SK-N-SH (cell line): ENCODE measurements around the gene ZNF69. TPM values are rescaled to one million over a fixed set of nuclear protein-coding genes. Genes with fewer than 3 reads are reported as not detected.

Source experiments
- CTCF ChIA-PET: fragments of 300-600, 350-600 bp; formaldehyde crosslinking; extraction: SDS; loops from one replicate; lab custom pipeline; 2021; lab: Yijun Ruan, JAX
- POLR2A ChIA-PET: fragments of 350-600 bp; sonication (Branson Sonifier 250); formaldehyde crosslinking; extraction: SDS; loops from one replicate; lab custom pipeline; 2020; ENCODE audit warnings: antibody characterized with exemption, inconsistent platforms; lab: Yijun Ruan, JAX
- DNase-seq: peaks from one replicate; pipeline ENCODE4 v3.0.0; 2012
- H2AFZ ChIP-seq: fragments of 200-600 bp; sonication (generic); 2 replicates; pipeline ENCODE4 v1.8.1; 2016; ENCODE audit warnings: antibody characterized with exemption, mild to moderate bottlenecking, low read depth
- H3F3A ChIP-seq: fragments of 200-600 bp; sonication (generic); replicated peaks from 2 replicates; pipeline ENCODE3; 2016; ENCODE audit warnings: antibody characterized with exemption, mild to moderate bottlenecking; ENCODE audit not compliant: insufficient read depth
- H3K27ac ChIP-seq, 2 experiments: fragments of 200-500 bp in 1 of 2; fragments of 200-600 bp in 1 of 2; sonication (Bioruptor generic) in 1 of 2; sonication (generic), shearing (Covaris generic) in 1 of 2; 2 replicates each; pipeline versions ENCODE4 v1.5.1 to v1.6.1; 2014 to 2016; ENCODE audit warnings: low read depth in 2 of 2, inconsistent platforms in 1 of 2, low read length in 1 of 2, mild to moderate bottlenecking in 1 of 2, mixed read lengths in 1 of 2
- H3K27me3 ChIP-seq: fragments of 200-600 bp; sonication (generic), shearing (Covaris generic); 2 replicates; pipeline ENCODE4 v1.6.1; 2016; ENCODE audit warnings: mixed run types; ENCODE audit not compliant: insufficient read depth
- H3K36me3 ChIP-seq, 2 experiments: fragments of 200-500 bp in 1 of 2; fragments of 200-600 bp in 1 of 2; sonication (Bioruptor generic) in 1 of 2; sonication (generic) in 1 of 2; replicated peaks in 1 of 2; 2 replicates each; pipeline versions ENCODE3 to v1.5.1; 2014 to 2016; ENCODE audit warnings: low read length in 1 of 2, mild to moderate bottlenecking in 1 of 2; ENCODE audit not compliant: insufficient read depth in 2 of 2, control insufficient read depth in 1 of 2
- H3K4me1 ChIP-seq, 2 experiments: fragments of 200-500 bp in 1 of 2; fragments of 200-600 bp in 1 of 2; sonication (Bioruptor generic) in 1 of 2; sonication (generic), shearing (Covaris generic) in 1 of 2; 2 replicates each; pipeline versions ENCODE4 v1.5.1 to v1.6.1; 2014 to 2016; ENCODE audit warnings: low read depth in 1 of 2, low read length in 1 of 2, mixed run types in 1 of 2; ENCODE audit not compliant: insufficient read depth in 2 of 2, control insufficient read depth in 1 of 2
- H3K4me2 ChIP-seq: fragments of 200-600 bp; sonication (generic), shearing (Covaris generic); 2 replicates; pipeline ENCODE4 v1.6.1; 2017; ENCODE audit warnings: mixed run types
- H3K4me3 ChIP-seq, 2 experiments: fragments of 200-500 bp in 1 of 2; fragments of 200-600 bp in 1 of 2; sonication (Bioruptor generic) in 1 of 2; sonication (generic), shearing (Covaris generic) in 1 of 2; 2 replicates each; pipeline versions ENCODE4 v1.5.1 to v1.8.1; 2014 to 2016; ENCODE audit warnings: low read depth in 2 of 2, inconsistent platforms in 1 of 2, low read length in 1 of 2, mild to moderate bottlenecking in 1 of 2, mixed read lengths in 1 of 2, moderate library complexity in 1 of 2
- H3K79me2 ChIP-seq: fragments of 200-600 bp; sonication (generic); 2 replicates; pipeline ENCODE4 v1.8.1; 2017; ENCODE audit warnings: mild to moderate bottlenecking; ENCODE audit not compliant: insufficient read depth
- H3K9ac ChIP-seq: fragments of 200-600 bp; sonication (generic); 2 replicates; pipeline ENCODE4 v1.6.1; 2017; ENCODE audit warnings: mixed run types
- H3K9me2 ChIP-seq: fragments of 200-600 bp; sonication (generic); 2 replicates; pipeline ENCODE4 v1.6.1; 2017; ENCODE audit warnings: mixed run types
- H3K9me3 ChIP-seq: fragments of 200-600 bp; sonication (generic); 2 replicates; pipeline ENCODE4 v1.6.1; 2017; ENCODE audit warnings: mixed run types, mild to moderate bottlenecking, moderate library complexity
- H4K20me1 ChIP-seq: fragments of 200-600 bp; sonication (generic); 2 replicates; pipeline ENCODE4 v1.6.1; 2017; ENCODE audit warnings: mild to moderate bottlenecking, mixed run types; ENCODE audit not compliant: insufficient read depth
- CHD2 ChIP-seq: fragments of 150-350 bp; IDR thresholded peaks from 2 replicates; pipeline ENCODE4 v1.6.1; 2018; ENCODE audit warnings: low read length; ENCODE audit not compliant: partially characterized antibody
- ELF1 ChIP-seq: IDR thresholded peaks from 2 replicates; pipeline ENCODE4 v1.4.0; 2012
- FOSL2 ChIP-seq: IDR thresholded peaks from 2 replicates; pipeline ENCODE4 v1.4.0; 2012; ENCODE audit warnings: low read depth, mild to moderate bottlenecking, moderate library complexity, borderline replicate concordance
- GABPA ChIP-seq: IDR thresholded peaks from 2 replicates; pipeline ENCODE4 v1.4.0; 2012; ENCODE audit warnings: low read depth, mild to moderate bottlenecking
- MEF2A ChIP-seq: IDR thresholded peaks from 2 replicates; pipeline ENCODE4 v1.4.0; 2012; ENCODE audit warnings: low read depth, borderline replicate concordance
- MXI1 ChIP-seq: IDR thresholded peaks from 2 replicates; pipeline ENCODE4 v1.6.1; 2012; ENCODE audit warnings: mild to moderate bottlenecking, low read depth, low read length, improper control_type of control experiment
- NFIC ChIP-seq: IDR thresholded peaks from 2 replicates; pipeline ENCODE4 v1.4.0; 2012; ENCODE audit warnings: borderline replicate concordance
- POLR2AphosphoS5 ChIP-seq: IDR thresholded peaks from 2 replicates; pipeline ENCODE4 v1.6.1; 2012; ENCODE audit warnings: low read depth, low read length
- RAD21 ChIP-seq: IDR thresholded peaks from 2 replicates; pipeline ENCODE4 v1.6.1; 2012; ENCODE audit warnings: mild to moderate bottlenecking, low read length
- RCOR1 ChIP-seq: fragments of 150-350 bp; IDR thresholded peaks from 2 replicates; pipeline ENCODE4 v1.6.1; 2017; ENCODE audit warnings: antibody characterized with exemption, low read length
- RFX5 ChIP-seq: IDR thresholded peaks from 2 replicates; pipeline ENCODE4 v1.6.1; 2012; ENCODE audit warnings: mild to moderate bottlenecking, improper control_type of control experiment, low read length
- RXRA ChIP-seq: IDR thresholded peaks from 2 replicates; pipeline ENCODE4 v1.4.0; 2012; ENCODE audit warnings: low read depth, mild to moderate bottlenecking, borderline replicate concordance
- TAF1 ChIP-seq: IDR thresholded peaks from 2 replicates; pipeline ENCODE4 v1.6.1; 2012; ENCODE audit warnings: low read depth, mild to moderate bottlenecking, low read length, moderate library complexity, borderline replicate concordance
- TCF12 ChIP-seq: IDR thresholded peaks from 2 replicates; pipeline ENCODE4 v1.4.0; 2012
- YY1 ChIP-seq: IDR thresholded peaks from 2 replicates; pipeline ENCODE4 v1.4.0; 2012; ENCODE audit warnings: low read depth, mild to moderate bottlenecking
- WGBS: methylation state at CpG from one replicate; pipeline ENCODE4 v1.1.6; 2017; ENCODE audit warnings: low lambda C conversion rate; 5-methylcytosine and 5-hydroxymethylcytosine counted together
- polyA plus RNA-seq, 3 experiments: library from polyadenylated mRNA; depleted of rRNA; stranded (reverse); fragments of >200 nt; gene quantifications; 2 replicates each; pipeline ENCODE4 v1.2.3, GENCODE V29; 2012
- TF ChIP-seq, protein P1 (sequence below): fragments of 200-600 bp; sonication (generic); IDR thresholded peaks from 2 replicates; pipeline ENCODE4 v1.6.1; 2017; ENCODE audit warnings: antibody characterized with exemption, mild to moderate bottlenecking, moderate library complexity
- TF ChIP-seq, protein P2 (sequence below): IDR thresholded peaks from 2 replicates; pipeline ENCODE4 v1.6.1; 2012; ENCODE audit warnings: mild to moderate bottlenecking, low read depth, low read length, moderate library complexity
- TF ChIP-seq, protein P3 (sequence below): fragments of 150-350 bp; IDR thresholded peaks from 2 replicates; pipeline ENCODE4 v1.6.1; 2017; ENCODE audit warnings: antibody characterized with exemption, low read length, low read depth, borderline replicate concordance
- TF ChIP-seq, protein P4 (sequence below): IDR thresholded peaks from 2 replicates; pipeline ENCODE4 v1.4.0; 2012; ENCODE audit warnings: low read depth
- TF ChIP-seq, protein P5 (sequence below): IDR thresholded peaks from 2 replicates; pipeline ENCODE4 v1.4.0; 2012; ENCODE audit warnings: low read depth, borderline replicate concordance
- TF ChIP-seq, protein P6 (sequence below): IDR thresholded peaks from 2 replicates; pipeline ENCODE4; 2012

Gene ZNF69
- polyA plus RNA-seq, 1 of the 3 experiments (the other 2 are of a cell fraction): 0.58 TPM

DNA sequence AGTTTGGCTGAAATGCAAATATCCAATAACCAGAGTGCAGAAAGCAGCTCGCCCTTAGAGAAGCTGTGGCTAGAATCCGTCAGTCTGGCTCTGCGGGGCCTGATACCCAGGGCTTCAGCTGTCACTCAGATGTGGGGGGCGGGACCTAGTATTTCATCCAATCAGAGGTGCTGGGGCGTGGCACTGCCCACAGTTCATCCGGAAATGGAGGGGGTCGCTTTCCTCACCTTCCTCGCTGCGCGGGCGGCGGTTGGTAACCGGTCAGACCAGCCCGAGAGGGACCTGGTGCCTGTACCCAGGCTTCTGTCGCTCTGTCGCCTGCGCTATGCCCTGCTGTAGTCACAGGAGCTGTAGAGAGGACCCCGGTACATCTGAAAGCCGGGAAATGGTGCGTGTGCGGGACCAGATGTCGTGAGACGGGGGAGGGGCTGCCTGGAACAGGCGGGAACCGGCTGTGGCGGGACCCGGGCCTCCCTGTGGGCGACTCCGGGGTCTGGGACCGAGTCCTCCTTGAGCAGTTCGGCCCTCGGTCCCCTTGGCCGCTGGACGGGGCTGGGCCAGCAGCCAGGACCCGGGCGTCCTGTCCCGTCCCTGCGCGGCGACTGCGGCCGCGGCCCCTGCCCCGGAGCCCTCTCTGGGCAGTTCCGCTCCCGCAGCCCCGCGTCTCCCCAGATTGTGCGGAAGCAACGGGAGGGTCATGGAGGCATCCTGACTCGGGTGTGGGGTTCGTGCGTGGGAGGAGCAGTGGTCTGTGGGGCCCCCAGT is 37.5 kb downstream of the ZNF69 start, which contains the start of gene ZNF700:
TSS of gene ZNF700 (plus strand) at position 222 of the 765 bp plus-strand sequence. CDS start at position 326, 104 bp downstream.
- Histone ChIP-seq H3F3A (peaks cover 10% of the 10 kb centered on the region), H4K20me1 (no peaks in the 10 kb centered on the region), H3K27ac (peak within 1 kb of the TSS; percentile 47 to 85; a peak in 3 of 4 replicates), H3K4me1 (peaks cover 0 to 2% of the 10 kb centered on the region in 2 experiments; a peak in 1 of 4 replicates), H3K9me3 (0 out of 2 replicates have a peak, but pooled peaks cover 4% of the 10 kb centered on the region), H3K9me2 (no peaks in the 10 kb centered on the region), H3K4me2 (peak within 1 kb of the TSS; percentile 83), H3K36me3 (peaks cover 0 to 9% of the 10 kb centered on the region in 2 experiments), H3K9ac (peak within 1 kb of the TSS; percentile 83), H3K79me2 (peaks cover 43% of the 10 kb centered on the region), H2AFZ (peak within 1 kb of the TSS; percentile 100), H3K4me3 (peak within 1 kb of the TSS; percentile 72 to 95), H3K27me3 (no peaks in the 10 kb centered on the region)
- ChIA-PET POLR2A (no interaction called here), CTCF (interaction anchor here (1.1 to 6.5 kb wide), 11 partner anchors 39 to 741 kb away, joined by 3 to 84 read pairs (median 11); partner anchors contain the start of genes MAN2B1, WDR83, ZNF20 and ZNF440)
- peak; percentile 94 for DNase-seq
- whole genome bisulfite sequencing: 0% methylated on average over 12 of the region's 53 CpGs
- TF ChIP-seq TAF1 (no peak; the same call in 1 of the 2 replicates), NFIC (no peak), RAD21 (no peak), YY1 (0 out of 2 replicates have a peak, but pooled peaks have one; percentile 51), POLR2AphosphoS5 (0 out of 2 replicates have a peak, but pooled peaks have one; percentile 51), ELF1 (peak; percentile 77), MEF2A (no peak), RXRA (no peak), GABPA (peak; percentile 71), TCF12 (no peak), RFX5 (no peak), FOSL2 (no peak), CHD2 (peak; percentile 67), MXI1 (peak; percentile 68), RCOR1 (no peak)
- TF ChIP-seq, protein P1, sequence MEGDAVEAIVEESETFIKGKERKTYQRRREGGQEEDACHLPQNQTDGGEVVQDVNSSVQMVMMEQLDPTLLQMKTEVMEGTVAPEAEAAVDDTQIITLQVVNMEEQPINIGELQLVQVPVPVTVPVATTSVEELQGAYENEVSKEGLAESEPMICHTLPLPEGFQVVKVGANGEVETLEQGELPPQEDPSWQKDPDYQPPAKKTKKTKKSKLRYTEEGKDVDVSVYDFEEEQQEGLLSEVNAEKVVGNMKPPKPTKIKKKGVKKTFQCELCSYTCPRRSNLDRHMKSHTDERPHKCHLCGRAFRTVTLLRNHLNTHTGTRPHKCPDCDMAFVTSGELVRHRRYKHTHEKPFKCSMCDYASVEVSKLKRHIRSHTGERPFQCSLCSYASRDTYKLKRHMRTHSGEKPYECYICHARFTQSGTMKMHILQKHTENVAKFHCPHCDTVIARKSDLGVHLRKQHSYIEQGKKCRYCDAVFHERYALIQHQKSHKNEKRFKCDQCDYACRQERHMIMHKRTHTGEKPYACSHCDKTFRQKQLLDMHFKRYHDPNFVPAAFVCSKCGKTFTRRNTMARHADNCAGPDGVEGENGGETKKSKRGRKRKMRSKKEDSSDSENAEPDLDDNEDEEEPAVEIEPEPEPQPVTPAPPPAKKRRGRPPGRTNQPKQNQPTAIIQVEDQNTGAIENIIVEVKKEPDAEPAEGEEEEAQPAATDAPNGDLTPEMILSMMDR: no peak
- TF ChIP-seq, protein P2, sequence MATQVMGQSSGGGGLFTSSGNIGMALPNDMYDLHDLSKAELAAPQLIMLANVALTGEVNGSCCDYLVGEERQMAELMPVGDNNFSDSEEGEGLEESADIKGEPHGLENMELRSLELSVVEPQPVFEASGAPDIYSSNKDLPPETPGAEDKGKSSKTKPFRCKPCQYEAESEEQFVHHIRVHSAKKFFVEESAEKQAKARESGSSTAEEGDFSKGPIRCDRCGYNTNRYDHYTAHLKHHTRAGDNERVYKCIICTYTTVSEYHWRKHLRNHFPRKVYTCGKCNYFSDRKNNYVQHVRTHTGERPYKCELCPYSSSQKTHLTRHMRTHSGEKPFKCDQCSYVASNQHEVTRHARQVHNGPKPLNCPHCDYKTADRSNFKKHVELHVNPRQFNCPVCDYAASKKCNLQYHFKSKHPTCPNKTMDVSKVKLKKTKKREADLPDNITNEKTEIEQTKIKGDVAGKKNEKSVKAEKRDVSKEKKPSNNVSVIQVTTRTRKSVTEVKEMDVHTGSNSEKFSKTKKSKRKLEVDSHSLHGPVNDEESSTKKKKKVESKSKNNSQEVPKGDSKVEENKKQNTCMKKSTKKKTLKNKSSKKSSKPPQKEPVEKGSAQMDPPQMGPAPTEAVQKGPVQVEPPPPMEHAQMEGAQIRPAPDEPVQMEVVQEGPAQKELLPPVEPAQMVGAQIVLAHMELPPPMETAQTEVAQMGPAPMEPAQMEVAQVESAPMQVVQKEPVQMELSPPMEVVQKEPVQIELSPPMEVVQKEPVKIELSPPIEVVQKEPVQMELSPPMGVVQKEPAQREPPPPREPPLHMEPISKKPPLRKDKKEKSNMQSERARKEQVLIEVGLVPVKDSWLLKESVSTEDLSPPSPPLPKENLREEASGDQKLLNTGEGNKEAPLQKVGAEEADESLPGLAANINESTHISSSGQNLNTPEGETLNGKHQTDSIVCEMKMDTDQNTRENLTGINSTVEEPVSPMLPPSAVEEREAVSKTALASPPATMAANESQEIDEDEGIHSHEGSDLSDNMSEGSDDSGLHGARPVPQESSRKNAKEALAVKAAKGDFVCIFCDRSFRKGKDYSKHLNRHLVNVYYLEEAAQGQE: no peak
- TF ChIP-seq, protein P3, sequence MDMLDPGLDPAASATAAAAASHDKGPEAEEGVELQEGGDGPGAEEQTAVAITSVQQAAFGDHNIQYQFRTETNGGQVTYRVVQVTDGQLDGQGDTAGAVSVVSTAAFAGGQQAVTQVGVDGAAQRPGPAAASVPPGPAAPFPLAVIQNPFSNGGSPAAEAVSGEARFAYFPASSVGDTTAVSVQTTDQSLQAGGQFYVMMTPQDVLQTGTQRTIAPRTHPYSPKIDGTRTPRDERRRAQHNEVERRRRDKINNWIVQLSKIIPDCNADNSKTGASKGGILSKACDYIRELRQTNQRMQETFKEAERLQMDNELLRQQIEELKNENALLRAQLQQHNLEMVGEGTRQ: no peak
- TF ChIP-seq, protein P4, sequence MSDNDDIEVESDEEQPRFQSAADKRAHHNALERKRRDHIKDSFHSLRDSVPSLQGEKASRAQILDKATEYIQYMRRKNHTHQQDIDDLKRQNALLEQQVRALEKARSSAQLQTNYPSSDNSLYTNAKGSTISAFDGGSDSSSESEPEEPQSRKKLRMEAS: peak; percentile 63
- TF ChIP-seq, protein P5, sequence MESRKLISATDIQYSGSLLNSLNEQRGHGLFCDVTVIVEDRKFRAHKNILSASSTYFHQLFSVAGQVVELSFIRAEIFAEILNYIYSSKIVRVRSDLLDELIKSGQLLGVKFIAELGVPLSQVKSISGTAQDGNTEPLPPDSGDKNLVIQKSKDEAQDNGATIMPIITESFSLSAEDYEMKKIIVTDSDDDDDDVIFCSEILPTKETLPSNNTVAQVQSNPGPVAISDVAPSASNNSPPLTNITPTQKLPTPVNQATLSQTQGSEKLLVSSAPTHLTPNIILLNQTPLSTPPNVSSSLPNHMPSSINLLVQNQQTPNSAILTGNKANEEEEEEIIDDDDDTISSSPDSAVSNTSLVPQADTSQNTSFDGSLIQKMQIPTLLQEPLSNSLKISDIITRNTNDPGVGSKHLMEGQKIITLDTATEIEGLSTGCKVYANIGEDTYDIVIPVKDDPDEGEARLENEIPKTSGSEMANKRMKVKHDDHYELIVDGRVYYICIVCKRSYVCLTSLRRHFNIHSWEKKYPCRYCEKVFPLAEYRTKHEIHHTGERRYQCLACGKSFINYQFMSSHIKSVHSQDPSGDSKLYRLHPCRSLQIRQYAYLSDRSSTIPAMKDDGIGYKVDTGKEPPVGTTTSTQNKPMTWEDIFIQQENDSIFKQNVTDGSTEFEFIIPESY: no peak
- TF ChIP-seq, protein P6, sequence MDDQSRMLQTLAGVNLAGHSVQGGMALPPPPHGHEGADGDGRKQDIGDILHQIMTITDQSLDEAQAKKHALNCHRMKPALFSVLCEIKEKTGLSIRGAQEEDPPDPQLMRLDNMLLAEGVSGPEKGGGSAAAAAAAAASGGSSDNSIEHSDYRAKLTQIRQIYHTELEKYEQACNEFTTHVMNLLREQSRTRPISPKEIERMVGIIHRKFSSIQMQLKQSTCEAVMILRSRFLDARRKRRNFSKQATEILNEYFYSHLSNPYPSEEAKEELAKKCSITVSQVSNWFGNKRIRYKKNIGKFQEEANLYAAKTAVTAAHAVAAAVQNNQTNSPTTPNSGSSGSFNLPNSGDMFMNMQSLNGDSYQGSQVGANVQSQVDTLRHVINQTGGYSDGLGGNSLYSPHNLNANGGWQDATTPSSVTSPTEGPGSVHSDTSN: peak; percentile 99
